SKM-1 treated with dmso at 0.1 percent for 144 hours (cell line): ENCODE data around the gene ASAP2.
A peak's percentile ranks its signal among the peaks of the same experiment; 100 is the strongest.

Experiments used
- DNase-seq: peaks from one replicate; lab custom pipeline; 2025; ENCODE audit not compliant: unreplicated experiment; lab: John Stamatoyannopoulos, UW

The ASAP2 gene

GRCh38 chr2:9419541-9419940 lies 212.9 kb downstream of the ASAP2 start:
- no peak for DNase-seq

GRCh38 chr2:9420495-9420894 lies 213.9 kb downstream of the ASAP2 start:
- DNase-seq = no peak

GRCh38 chr2:9422321-9423099 lies 215.9 kb downstream of the ASAP2 start:
- no peak for DNase-seq

GRCh38 chr2:9423100-9423921 lies 216.7 kb downstream of the ASAP2 start, which contains the start of the genes CPSF3 and ITGB1BP1:
Gene CPSF3 (plus strand): TSS chr2:9423654. CDS start chr2:9423774, 120 bp downstream.
Gene ITGB1BP1 (minus strand): TSS chr2:9423528. CDS start chr2:9418697, 4,831 bp downstream.
- peak; percentile 95 for DNase-seq

- no peak for DNase-seq
Measured at GRCh38 chr2:9423922-9424272, 217.3 kb downstream of the ASAP2 start.

- no peak for DNase-seq
Measured at GRCh38 chr2:9424447-9425164, 218.0 kb downstream of the ASAP2 start.

GRCh38 chr2:9428965-9429577 lies 222.5 kb downstream of the ASAP2 start:
- no peak for DNase-seq

GRCh38 chr2:9430316-9431293 lies 224.0 kb downstream of the ASAP2 start:
- no peak for DNase-seq

- no peak for DNase-seq
Measured at GRCh38 chr2:9434489-9434888, 227.9 kb downstream of the ASAP2 start.

- DNase-seq = no peak
Measured at GRCh38 chr2:9439536-9439935, 232.9 kb downstream of the ASAP2 start.

GRCh38 chr2:9440058-9440727 lies 233.6 kb downstream of the ASAP2 start:
- DNase-seq = no peak

- no peak for DNase-seq
Measured at GRCh38 chr2:9441556-9441955, 234.9 kb downstream of the ASAP2 start.

- DNase-seq = no peak
Measured at GRCh38 chr2:9443526-9443925, 236.9 kb downstream of the ASAP2 start.

GRCh38 chr2:9445089-9445488 lies 238.5 kb downstream of the ASAP2 start:
- DNase-seq = no peak

- no peak for DNase-seq
Measured at GRCh38 chr2:9451231-9451630, 244.6 kb downstream of the ASAP2 start.
